Stimulated activated CD8-positive, alpha-beta memory T cell treated with anti-CD3 and anti-CD28 coated beads, Interleukin-2, amount 100 ng/mL, for 48 hours (primary cell): ENCODE measurements around the gene PDSS2.

Source experiments
- DNase-seq, 2 donors: peaks; one replicate each; pipeline ENCODE4 v3.0.0-alpha.2; 2020; ENCODE audit warnings: low read depth in 2 of 2

The PDSS2 gene

DNA sequence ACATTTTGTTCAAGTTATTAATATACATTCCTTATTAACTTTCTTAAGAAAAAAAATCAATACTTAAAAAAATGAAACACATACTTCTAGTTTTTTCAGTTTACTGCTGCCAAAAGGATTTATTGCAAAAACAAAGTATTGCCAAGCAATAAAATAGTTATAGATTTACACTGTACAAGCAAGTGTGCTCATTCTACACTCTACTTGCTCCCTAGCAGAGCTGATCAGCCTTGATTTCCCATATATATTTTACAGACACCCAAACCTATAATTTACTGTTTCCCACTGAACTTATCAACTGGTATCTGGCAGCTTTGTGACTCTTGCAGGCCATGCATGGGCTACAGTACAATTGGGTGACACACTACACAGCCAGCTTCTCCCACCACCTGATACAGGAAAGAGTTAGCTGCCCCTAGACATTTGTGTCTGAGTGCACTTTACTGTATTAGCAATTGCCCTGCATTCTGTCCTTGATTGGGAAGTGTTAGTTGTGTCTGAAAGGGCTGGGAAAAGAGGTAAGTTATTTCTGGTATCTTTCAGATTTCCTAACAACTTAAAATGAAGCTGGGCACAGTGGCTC, 188.1 kb downstream of the PDSS2 start:
- DNase-seq, result no peak

DNA sequence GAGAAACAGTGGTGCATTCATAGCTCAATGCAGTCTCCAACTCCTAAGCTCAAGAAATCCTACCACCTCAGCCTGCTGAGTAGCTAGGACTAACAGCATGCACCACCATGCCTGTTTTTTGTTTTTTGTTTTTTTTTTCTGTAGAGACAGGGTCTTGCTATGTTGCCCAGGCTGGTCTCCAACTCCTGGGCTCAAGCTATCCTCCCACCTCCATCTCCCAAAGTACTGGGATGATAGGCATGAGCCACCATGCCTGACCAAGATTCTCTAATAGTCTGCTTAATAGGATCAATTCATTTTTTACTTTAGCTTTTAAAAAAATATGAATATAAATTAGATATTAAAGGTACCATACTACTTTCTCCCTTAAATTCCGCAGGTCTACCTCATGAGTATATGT, 191.7 kb downstream of the PDSS2 start:
- no peak for DNase-seq

DNA sequence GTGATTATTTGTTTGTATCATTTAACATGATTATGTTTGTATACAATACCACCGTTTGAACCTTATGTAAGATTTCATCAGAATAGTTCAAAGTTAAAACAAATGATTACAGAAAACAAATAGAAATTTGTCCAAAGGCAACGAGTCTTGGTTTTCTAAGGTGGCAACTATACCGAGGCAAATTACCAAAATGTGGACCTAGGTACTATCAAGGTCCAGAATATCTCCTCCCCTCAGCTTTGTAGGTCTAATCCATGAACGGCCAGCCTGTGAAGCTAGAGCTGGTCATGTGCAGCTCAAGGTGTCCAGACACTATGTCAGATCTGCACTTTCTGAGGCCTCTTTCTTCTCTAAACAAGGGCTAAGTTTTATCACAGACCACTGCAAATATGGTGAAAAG, 192.4 kb downstream of the PDSS2 start:
- no peak for DNase-seq

DNA sequence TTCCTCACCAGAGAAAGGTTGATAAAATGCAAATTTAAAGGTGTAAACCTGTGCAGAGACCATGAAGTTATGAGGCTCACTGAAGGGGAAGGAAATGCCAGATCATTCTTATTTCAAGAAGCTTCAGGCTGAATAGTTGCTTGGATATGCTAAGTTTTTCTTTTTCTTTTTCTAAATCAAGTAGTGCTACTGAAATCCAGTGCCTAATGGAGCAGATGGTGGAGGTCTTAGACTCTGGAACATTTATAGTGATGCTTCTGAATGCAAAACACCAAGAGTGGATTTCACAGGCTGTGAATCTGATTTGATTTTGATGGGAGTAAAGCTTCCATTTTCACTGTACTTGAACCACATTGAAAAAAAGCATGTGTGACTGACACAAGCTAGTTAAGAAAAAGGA, 192.8 kb downstream of the PDSS2 start:
- DNase-seq, result no peak

DNA sequence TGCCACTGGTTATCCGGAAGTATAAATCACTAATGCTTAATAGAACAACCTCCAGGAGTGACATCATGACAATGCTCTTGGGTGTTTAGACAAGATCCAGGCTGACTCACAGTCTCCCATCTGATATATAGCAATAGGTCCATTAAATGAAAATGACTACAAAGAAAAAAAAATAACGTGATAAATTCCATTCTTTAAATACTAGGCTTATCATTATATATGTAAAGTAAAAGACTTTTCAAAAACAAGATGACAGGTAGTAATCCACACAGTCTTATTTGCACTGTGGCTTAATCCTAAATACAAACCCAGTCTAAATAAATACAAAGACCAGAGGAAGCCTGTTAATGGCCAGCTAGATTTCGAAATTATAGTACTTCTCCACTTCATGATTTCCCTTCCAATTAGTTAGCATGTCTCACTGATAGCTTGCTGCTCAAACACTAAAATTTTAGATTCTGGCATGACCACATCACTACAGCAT, 195.0 kb downstream of the PDSS2 start:
- no peak for DNase-seq

DNA sequence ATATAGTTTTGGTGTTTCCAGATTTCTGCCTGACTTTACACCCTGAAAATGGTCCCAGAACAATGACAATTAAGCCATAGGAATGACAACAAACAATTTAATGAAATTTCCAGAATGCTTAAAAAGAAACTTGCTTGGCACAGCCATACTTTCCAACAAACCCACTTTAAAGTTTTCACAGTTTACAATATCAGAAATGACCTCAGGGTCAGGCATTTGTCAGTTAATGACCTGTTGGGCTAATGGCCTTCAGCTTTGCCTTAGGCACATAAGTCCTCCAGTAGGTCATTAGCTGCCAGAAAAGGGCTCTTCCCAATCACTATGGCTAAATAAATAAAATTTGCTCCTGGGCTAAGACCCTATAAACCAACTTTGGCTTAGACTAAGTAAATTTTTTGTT, 199.4 kb downstream of the PDSS2 start:
- DNase-seq, result no peak

DNA sequence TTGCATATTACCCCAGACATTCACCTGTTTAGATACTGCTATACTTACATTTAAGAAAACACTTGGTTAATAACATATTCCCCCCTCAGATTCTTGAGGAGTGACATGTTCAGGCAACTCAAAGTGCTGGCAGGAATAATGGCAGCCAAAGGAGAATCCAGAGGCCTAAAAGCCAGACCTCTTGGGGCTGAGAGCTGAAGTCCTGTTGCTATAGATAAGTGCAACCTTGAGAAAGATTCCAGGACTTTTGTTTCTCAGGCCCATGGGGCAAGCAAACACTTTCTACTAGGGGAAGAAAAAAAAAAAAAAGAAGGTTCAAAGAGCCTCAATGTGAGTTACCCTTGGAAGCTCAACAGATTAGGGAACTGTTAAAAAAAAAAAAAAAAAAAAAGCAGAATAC, 211.2 kb downstream of the PDSS2 start:
- DNase-seq, result no peak

DNA sequence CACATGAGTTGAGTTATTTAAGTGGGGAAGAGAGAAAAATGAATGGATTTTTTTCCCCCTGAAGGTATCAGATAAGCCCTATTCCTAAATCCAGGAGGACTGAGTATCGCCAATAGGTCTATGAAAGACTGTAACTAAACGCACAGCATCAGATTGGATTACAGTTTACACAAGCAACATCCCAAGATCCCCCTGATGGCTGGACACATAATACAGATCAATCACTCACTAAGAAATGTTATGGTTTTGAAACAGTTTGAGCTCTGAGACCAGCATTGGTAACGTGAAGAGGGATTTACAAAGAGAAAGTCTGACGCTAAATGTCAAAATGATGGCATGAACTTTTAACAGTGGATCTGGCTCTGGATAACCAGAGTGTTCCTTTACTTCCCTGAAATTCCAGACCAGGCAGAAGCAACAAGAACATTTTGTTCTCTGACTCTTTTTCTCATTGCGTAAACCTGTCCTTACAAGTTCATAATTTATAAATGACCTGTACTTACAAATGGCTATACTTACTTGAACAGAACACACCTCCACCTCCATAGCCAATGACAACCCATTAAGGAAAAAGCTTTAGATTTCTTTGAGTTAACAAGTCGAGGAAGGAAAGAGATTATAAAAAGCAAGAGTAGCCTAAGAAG, 212.3 kb downstream of the PDSS2 start:
- DNase-seq, result no peak

DNA sequence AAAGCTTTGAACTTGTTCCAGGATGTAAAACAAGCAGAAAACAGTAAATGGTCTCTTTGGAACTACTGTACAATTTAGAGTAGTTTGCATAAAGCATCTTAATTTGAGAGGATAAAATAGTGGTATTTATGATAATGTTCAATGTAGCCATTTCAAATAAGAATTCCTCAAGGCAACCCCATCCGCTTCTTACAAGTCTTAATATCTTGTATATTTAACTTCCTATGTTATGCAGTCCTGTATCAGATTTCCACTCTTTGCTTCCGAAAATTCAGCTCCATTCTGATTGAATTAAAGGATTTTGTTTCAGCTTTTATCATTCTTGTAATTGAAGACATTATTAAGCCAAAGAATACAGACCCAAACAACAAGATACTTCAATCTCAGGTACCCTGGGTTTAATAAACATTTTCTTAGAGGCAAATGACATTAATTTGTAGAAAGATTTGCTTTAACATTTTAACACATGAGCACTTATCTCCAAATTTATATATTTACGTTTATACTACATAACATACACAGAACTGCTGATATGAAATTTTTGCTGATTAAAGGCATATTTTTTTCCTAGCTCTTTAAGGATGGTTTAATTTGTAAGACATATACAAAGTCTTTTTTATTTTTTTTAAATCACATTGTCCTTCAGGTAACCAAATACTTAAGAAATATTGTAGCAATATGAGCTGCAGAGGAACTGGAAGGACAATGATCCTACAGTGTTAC, 213.0 kb downstream of the PDSS2 start:
- no peak for DNase-seq

DNA sequence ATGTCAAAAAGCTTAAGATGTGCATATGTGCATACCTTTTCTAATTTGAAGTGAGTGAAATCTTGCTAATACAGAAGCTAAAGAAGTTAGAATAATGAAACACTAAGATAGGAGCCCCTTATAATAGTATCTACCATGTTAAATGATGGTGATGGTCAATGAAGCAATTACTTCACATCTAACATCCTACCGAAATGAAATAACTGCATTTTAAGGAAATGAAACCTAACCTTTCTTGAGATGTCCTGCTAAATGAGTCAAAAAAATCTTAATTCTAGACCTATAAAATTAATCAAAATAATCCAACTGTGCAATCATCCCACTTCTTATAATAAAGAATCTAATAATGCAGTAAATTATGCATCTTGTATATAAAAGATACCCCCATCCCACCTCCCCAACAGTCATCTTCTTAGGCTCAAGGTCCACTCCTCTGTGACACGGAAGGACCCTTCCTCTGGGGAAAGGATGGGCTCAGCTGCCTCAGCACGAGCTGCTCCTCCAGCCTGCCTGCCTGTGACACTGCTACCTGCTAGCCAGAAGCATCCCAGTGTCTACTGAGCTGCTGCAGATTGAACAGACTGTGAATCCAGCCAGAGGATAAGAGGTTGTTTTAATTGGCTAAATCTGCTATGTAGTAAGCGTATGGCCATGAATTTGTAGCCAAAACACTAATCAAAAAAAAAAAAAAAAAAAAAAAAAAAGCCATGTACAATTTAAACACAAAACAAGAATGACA, 214.5 kb downstream of the PDSS2 start:
- no peak for DNase-seq

DNA sequence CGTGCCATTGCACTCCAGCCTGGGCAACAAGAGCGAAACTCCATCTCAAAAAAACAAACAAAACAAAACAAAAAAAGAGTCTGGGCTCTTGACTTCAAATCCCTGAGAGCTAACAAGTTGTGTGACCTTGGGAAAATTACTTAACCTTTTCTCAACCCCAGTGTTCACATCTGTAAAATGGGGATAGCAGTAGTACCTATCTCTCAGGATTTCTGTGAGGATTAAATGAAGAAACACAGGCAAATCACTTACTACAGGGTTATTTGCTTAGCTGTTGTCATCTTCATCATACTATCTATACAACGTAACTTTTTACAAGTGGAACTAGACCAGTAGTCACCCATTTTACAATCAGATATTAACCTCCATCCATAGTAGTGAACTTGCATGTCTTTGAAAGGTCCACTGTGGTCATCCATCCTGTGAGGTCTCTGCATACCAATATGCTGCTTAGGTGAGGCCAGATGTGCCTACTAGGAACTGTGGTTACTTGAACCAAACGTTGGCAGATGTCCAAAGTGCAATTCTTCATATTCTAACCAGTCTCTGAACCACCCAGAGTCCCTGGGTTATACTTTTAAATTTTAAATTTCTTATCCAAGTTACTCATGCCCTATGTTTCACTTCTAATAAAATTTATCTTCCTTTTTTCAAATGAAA, 215.2 kb downstream of the PDSS2 start:
- no peak for DNase-seq

DNA sequence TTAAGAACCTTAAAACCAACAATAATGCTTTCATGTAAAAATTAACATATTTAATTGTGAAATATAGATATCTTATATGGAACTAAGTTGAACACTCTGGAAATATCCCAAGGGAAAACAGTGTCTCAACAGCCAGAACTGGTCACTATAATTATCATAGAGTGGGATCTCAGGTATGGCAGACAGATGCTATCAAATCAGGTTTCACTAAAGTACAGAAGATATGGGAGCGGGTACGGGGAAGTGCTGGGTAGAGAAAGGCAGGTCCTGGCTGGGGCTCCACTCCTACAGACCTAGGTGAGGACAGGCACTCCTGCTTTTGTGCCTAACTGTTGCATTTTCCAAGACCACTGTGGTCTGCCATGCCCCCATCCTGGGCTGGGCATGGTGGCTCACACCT, 215.9 kb downstream of the PDSS2 start:
- no peak for DNase-seq

DNA sequence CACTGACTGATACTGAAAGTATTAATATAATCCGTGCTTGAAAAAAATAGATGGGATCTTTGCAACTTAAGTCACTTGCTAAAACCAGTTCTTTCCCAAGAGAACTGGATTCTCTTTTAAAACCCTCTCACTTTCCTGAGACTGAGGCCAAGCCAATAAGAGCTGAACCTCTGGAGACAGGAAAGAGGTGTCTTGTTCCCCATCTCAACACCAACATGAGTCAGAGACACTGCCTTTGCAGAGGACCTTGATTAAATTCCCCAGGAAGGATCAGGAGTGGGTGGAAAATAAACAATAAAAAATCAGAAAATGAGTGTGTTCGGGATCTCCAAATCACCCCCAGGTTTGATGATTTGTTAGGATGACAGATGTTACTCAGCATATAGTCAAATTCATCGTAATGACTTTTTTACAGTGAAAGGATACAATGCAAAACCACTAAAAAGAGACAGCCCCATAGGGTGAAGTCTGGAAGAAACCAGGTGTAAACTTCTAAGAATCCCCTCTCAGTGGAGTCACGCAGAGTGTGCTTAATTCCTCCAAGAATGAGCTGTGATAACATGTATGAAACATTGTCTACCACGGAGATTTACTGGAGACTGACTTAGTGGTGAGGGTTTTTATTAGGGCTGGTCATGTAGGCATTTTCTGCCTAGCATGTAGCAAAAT, 221.2 kb downstream of the PDSS2 start:
- no peak for DNase-seq

DNA sequence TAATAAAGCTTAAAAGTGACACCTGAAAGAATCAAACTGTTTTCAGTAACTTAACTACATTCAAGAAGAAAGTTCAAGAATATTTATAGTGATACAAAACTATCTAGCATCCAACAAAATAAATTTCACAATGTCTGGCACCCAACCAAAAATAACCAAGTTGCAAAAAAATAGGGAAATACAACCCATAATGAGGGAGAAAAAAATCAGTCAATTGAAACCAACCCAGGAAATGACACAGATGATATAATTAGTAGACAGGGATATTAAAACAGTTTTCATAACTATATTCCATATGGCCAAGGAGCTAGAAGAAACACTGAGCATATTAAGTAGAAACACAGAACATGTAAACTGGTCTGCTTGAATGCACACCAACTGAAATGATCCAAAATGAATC, 223.9 kb downstream of the PDSS2 start:
- DNase-seq, result no peak

DNA sequence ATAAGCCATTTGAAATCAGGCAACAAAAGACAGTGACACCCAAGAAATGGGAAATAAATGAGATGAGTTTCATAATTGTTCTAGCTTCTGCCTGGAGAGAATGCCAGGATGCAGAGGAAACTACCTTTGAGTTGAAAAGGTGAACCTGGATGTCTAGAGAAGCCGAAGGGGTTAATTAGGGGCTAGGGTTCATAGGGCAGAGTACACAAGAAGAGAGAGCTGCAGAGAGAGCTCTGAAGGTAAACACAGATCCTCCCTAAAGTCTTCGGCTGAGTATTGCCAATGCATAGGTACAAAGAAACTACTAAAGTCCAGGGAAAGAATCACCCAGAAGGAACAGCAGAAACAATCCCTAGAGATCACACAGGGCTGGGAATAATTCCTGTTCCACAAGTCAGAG, 224.4 kb downstream of the PDSS2 start:
- no peak for DNase-seq

DNA sequence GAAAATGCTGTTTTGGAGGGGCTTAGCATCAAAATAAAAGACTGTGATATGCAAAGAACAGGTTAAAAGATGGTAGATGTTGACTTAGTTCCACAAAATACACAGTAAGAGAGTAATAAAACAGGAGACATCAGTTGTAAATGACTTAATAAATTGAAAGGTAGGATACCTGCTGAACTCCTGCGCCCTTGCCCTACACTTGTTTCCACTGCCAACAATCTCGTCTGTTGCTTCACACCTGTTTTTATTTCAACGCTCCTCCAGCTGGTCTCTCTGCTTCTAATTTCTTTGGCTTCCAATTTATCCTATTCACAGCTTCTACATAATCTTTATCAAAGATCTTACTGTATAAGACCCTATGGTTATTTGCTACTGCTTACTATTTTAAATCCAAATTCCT, 228.1 kb downstream of the PDSS2 start:
- DNase-seq, result no peak

DNA sequence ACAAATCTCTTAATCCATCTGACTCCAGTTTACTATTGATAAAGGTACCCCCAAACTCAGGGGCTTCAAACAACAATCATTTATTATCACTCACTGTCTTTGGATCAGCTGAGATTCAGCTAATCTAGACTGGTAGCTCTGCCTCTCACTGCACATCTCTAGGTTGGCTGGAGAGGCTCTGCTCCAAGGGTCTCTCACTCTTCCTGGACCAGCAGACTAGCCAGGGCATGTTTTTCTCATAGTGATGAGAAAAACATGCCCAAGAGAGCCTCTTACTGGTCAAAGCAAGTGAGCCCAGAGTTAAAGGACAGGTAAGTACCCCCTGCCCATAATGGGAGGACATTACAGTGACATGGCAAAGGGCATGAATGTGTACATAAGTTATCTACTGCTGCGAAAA, 228.9 kb downstream of the PDSS2 start:
- no peak for DNase-seq

DNA sequence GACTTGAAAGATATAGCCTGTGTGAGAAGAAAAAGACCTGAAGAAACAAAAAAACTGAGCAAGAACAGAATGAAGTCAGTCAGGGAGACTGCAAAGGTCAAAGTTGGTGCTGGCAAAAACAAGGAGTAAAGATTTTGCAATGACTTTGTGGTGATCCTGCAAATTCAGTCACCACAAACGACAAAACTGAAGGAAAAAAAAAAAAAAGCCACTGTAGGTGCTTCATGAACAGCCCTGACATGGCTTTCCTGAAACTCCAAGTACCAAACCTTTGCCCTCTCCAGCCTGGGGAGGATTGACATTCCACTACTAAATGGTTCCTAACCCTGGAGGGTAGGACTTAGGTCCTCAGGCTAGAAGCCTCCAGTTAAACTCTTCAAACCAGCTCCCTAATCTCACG, 229.3 kb downstream of the PDSS2 start:
- no peak for DNase-seq

DNA sequence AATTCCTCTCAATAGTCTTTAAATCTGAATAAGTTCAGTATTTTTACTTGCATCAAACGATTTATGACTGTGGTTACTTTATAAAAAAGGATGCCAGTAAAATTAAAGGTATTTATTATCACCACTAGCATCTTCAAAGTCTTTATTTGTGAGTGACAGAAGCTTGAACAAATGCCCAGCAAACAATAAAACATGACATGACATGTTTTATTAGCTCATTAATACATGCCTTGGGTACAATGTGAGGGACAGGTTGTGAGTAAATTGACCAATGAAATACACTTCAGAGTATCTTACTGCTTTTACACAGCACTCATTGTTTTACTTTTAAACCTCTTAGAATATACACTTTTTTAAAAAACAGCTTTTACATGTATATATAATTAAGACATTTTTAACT, 230.6 kb downstream of the PDSS2 start:
- no peak for DNase-seq

DNA sequence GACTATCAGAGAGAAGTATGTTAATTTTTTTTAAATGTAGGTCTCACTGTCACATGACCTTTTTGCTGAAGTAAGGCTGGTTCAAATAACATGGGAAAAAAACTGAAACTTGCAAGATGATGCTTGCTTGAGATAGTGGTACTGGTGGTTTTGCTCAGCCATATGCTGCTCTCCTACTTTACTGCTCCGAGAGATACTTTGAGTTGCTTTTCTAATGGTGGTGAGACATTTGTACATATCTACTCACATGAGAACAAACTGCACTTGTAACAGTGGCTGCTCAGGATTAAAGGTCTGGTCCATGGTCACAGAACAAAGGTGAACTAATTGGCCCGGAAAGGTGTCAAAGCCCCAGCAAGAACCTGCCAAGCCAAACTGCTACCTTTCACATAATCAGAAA, 237.8 kb downstream of the PDSS2 start:
- no peak for DNase-seq

DNA sequence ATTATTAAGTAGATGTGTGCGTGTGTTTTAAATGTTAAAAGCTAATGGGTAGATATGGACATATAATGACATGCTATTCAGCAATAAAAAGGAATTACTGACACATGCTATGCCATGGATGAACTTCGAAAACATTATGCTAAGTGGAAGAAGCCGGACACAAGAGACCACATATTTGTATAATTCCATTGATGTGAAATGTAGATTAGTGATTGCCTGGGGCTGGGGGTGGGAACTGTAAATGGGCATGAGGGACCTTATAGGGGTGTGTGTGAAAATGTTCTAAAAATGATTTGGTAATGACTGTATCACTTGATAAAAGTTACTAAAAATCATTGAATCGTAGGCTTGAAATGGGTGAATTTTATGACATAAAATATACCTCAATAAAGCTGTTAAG, 239.5 kb downstream of the PDSS2 start:
- no peak for DNase-seq

DNA sequence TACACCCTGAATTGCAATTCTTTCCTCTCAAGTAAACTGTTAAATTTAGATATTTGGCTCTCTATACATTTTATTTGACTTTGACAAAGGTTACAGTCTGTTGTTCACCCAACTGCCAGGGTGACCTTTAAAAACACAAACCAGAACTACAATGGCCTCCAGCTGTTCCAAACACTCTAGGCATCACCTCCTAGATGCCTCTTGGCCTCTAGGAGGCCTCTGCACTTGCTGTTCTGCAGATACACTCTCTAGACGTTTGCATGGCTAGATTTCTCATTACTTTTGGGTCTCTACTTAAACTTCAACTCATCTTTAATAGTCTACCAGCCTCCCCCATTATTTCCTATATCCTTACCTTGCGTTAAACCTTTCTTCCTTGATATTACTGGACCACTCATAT, 241.2 kb downstream of the PDSS2 start:
- DNase-seq, result no peak
